ENCODE data around the gene CAPN15. TPM values are rescaled to one million over a fixed set of nuclear protein-coding genes. Genes with fewer than 3 reads are reported as not detected.

Gene CAPN15
- total RNA-seq, 1 donor from 2014 or later, result 57.4 TPM

GRCh38 chr16:589658-590187, 62.2 kb downstream of the CAPN15 start, which contains the start of gene RAB40C:
Gene RAB40C (plus strand): TSS chr16:590066. CDS start chr16:590292, 226 bp downstream.
- Mint-ChIP-seq H3K27ac (peak within 1 kb of the TSS; percentile 99), H3K36me3 (ENCODE audit: insufficient read depth) (peaks cover 3% of the 10 kb centered on the region), H3K9me3 (ENCODE audit: low read depth) (no peaks in the 10 kb centered on the region), H3K4me1 (ENCODE audit: low read depth) (peaks cover 23% of the 10 kb centered on the region), H3K27me3 (peaks cover 12% of the 10 kb centered on the region), H3K4me3 (ENCODE audit: low read depth) (peak within 1 kb of the TSS; percentile 94)
- DNase-seq (ENCODE audit: low spot score, unreplicated experiment), result peak; percentile 97
- TF ChIP-seq, protein P1, sequence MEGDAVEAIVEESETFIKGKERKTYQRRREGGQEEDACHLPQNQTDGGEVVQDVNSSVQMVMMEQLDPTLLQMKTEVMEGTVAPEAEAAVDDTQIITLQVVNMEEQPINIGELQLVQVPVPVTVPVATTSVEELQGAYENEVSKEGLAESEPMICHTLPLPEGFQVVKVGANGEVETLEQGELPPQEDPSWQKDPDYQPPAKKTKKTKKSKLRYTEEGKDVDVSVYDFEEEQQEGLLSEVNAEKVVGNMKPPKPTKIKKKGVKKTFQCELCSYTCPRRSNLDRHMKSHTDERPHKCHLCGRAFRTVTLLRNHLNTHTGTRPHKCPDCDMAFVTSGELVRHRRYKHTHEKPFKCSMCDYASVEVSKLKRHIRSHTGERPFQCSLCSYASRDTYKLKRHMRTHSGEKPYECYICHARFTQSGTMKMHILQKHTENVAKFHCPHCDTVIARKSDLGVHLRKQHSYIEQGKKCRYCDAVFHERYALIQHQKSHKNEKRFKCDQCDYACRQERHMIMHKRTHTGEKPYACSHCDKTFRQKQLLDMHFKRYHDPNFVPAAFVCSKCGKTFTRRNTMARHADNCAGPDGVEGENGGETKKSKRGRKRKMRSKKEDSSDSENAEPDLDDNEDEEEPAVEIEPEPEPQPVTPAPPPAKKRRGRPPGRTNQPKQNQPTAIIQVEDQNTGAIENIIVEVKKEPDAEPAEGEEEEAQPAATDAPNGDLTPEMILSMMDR (IDR thresholded peaks at IDR 0.05; ENCODE audit: unreplicated experiment), result no peak

- H3K4me1 Mint-ChIP-seq (ENCODE audit: low read depth), result peaks cover 23% of the 10 kb centered on the region
- TF ChIP-seq, protein P1 (IDR thresholded peaks at IDR 0.05; ENCODE audit: unreplicated experiment), result no peak
- peak overlapping the region; percentile 90 for H3K27ac Mint-ChIP-seq
- H3K4me3 Mint-ChIP-seq (ENCODE audit: low read depth), result peak overlapping the region; percentile 80
- peaks cover 11% of the 10 kb centered on the region for H3K27me3 Mint-ChIP-seq
- no peaks in the 10 kb centered on the region for H3K9me3 Mint-ChIP-seq (ENCODE audit: low read depth)
- no peak for DNase-seq (ENCODE audit: low spot score, unreplicated experiment)
- H3K36me3 Mint-ChIP-seq (ENCODE audit: insufficient read depth), result peaks cover 3% of the 10 kb centered on the region
Observed at GRCh38 chr16:590188-590814, 62.8 kb downstream of the CAPN15 start.

DNA sequence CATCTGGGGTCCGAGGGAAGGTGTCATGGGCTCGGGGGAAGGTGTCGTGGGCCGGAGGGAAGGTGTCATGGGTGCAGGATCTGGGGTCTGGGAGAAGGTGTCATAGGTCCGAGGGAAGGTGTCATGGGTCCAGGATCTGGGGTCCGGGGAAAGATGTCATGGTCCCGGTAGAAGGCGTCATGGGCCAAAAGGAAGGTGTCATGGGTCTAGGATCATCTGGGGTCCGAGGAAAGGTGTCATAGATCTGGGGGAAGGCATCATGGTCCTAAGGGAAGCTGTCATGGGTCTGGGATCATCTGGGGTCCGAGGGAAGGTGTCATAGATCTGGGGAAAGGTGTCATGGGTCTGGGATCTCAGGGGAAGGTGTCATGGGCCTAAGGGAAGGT, 63.3 kb downstream of the CAPN15 start:
- Mint-ChIP-seq H3K4me1 (ENCODE audit: low read depth) (peaks cover 23% of the 10 kb centered on the region), H3K4me3 (ENCODE audit: low read depth) (peak overlapping the region; percentile 80), H3K9me3 (ENCODE audit: low read depth) (no peaks in the 10 kb centered on the region), H3K27me3 (peaks cover 6% of the 10 kb centered on the region), H3K36me3 (ENCODE audit: insufficient read depth) (peaks cover 3% of the 10 kb centered on the region), H3K27ac (peak overlapping the region; percentile 90)
- TF ChIP-seq, protein P1 (IDR thresholded peaks at IDR 0.05; ENCODE audit: unreplicated experiment), result no peak
- no peak for DNase-seq (ENCODE audit: low spot score, unreplicated experiment)

DNA sequence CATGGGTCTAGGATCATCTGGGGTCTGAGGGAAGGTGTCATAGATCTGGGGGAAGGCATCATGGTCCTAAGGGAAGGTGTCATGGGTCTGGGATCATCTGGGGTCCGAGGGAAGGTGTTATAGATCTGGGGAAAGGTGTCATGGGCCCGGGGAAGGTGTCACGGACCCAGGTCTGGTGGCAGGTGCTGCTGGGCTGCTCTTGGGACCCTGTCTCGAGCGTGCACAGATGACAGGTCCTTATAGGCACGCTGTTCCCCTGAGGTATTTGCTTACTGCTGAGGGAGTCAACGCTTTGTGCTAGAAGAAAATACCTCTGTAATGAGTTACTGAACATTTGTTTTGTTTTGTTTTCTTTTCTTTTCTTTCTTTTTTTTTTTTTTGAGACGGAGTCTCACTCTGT, 63.7 kb downstream of the CAPN15 start:
- Mint-ChIP-seq H3K9me3 (ENCODE audit: low read depth) (no peaks in the 10 kb centered on the region), H3K27ac (peak overlapping the region; percentile 90), H3K4me3 (ENCODE audit: low read depth) (peak overlapping the region; percentile 80), H3K36me3 (ENCODE audit: insufficient read depth) (peaks cover 3% of the 10 kb centered on the region), H3K4me1 (ENCODE audit: low read depth) (peaks cover 23% of the 10 kb centered on the region), H3K27me3 (peaks cover 3% of the 10 kb centered on the region)
- DNase-seq (ENCODE audit: low spot score, unreplicated experiment), result no peak
- TF ChIP-seq, protein P1 (IDR thresholded peaks at IDR 0.05; ENCODE audit: unreplicated experiment), result no peak

DNA sequence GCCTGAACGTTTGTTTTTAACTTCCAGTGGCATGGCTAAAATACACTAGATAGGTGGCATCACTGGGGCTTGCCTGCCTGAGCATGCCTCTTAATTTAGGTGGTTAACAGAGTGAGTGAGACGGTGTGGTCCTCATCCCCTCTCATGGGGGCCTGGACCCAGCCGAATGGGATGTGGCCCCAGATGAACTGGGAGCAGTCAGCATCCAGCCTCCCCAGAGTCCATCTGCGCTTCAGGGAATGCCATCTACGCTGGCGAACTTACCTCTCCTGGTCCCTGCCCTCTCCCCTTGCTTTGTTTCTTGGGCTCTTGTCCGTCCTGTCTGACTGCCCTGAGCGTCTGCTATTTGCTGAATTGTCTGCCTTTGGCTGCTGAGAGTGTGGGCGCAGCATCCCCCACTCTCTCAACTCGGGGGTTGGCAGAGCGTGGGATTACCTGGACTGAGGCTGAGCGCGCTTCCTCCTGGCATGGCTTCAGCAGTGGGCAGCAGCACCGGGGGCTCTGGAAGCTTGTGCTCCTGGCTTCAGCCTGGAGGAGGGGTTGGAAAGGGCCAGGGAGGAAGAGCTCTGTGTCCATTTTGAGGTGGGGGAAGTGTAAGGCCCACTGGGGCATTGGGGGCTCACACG, 64.5 kb downstream of the CAPN15 start:
- Mint-ChIP-seq H3K27ac (no peak overlapping the region), H3K27me3 (no peaks in the 10 kb centered on the region), H3K4me3 (ENCODE audit: low read depth) (peak overlapping the region; percentile 80)

More for the DNA sequence above, 64.5 kb downstream of the CAPN15 start:
- Mint-ChIP-seq H3K36me3 (ENCODE audit: insufficient read depth) (peaks cover 7% of the 10 kb centered on the region), H3K9me3 (ENCODE audit: low read depth) (no peaks in the 10 kb centered on the region), H3K4me1 (ENCODE audit: low read depth) (peaks cover 23% of the 10 kb centered on the region)
- no peak for DNase-seq (ENCODE audit: low spot score, unreplicated experiment)
- TF ChIP-seq, protein P1 (IDR thresholded peaks at IDR 0.05; ENCODE audit: unreplicated experiment), result no peak

Measured in progenitor cell of endocrine pancreas (in vitro differentiated cells).